ENCODE measurements around the gene PBX3.

Gene PBX3

DNA sequence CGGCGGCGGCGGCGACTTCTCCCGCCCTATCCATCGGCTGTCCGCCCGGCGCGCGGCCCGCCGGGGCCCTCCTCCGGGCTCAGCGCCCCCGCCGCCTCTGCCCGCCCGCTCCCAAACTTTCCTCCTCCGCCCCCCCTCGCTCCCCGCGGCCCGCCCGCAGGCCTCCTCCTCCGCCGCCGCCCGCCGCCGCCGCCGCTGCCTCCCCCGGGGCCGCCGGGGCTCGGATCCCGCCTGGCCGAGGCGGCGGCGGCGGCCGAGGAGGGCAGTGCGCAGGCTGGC, 460 bp upstream of the PBX3 start:
- peak overlapping the region; percentile 76 for H3K4me3 ChIP-seq (ENCODE audit: low read depth, low read length)
- DNase-seq (ENCODE audit: low read depth, low spot score), result no peak
- in situ Hi-C loops (cut with HindIII; ENCODE audit: low sequenced_read_pairs), result no loop called here
- TF ChIP-seq, protein P1, sequence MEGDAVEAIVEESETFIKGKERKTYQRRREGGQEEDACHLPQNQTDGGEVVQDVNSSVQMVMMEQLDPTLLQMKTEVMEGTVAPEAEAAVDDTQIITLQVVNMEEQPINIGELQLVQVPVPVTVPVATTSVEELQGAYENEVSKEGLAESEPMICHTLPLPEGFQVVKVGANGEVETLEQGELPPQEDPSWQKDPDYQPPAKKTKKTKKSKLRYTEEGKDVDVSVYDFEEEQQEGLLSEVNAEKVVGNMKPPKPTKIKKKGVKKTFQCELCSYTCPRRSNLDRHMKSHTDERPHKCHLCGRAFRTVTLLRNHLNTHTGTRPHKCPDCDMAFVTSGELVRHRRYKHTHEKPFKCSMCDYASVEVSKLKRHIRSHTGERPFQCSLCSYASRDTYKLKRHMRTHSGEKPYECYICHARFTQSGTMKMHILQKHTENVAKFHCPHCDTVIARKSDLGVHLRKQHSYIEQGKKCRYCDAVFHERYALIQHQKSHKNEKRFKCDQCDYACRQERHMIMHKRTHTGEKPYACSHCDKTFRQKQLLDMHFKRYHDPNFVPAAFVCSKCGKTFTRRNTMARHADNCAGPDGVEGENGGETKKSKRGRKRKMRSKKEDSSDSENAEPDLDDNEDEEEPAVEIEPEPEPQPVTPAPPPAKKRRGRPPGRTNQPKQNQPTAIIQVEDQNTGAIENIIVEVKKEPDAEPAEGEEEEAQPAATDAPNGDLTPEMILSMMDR (IDR thresholded peaks at IDR 0.05; ENCODE audit: low read depth, low read length), result no peak

DNA sequence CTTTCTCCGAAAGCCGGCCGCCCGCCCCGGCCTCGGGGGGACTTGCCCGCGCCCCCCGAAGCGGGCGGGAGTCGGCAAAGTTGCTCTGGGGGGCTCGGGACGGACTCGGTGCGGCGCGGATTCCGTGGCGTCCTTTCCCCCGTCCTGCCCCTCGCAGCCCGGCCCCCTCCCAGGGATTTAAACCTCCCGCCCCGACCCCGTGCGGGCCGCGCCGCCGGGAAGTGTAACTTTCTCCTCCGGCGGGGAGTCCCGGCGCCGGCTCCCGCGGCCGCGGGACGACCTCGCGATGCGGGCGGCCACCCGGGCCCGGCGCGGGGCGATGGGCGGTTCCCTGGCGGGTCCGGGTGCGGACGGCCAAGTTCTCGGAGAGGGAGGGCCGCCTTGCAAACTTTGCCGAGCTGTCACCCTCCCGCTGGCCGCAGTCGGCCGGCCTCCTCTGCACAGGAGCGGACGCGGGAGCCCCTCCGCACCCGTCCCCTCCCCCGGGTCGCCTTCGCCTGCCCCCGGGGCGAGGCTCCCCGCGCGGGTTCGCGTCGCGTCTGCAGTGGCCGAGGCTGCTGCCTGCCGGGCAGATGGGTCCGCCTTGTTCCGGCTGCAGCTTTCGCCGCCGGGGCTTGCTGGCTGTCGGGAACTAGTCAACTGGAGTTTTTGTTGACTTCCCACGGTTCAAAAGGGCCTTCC, 732 bp downstream of the PBX3 start:
- in situ Hi-C loops (cut with HindIII; ENCODE audit: low sequenced_read_pairs), result no loop called here
- H3K4me3 ChIP-seq (ENCODE audit: low read depth, low read length), result peak overlapping the region; percentile 76
- TF ChIP-seq, protein P1 (IDR thresholded peaks at IDR 0.05; ENCODE audit: low read depth, low read length), result no peak
- DNase-seq (ENCODE audit: low read depth, low spot score), result peak; percentile 16

DNA sequence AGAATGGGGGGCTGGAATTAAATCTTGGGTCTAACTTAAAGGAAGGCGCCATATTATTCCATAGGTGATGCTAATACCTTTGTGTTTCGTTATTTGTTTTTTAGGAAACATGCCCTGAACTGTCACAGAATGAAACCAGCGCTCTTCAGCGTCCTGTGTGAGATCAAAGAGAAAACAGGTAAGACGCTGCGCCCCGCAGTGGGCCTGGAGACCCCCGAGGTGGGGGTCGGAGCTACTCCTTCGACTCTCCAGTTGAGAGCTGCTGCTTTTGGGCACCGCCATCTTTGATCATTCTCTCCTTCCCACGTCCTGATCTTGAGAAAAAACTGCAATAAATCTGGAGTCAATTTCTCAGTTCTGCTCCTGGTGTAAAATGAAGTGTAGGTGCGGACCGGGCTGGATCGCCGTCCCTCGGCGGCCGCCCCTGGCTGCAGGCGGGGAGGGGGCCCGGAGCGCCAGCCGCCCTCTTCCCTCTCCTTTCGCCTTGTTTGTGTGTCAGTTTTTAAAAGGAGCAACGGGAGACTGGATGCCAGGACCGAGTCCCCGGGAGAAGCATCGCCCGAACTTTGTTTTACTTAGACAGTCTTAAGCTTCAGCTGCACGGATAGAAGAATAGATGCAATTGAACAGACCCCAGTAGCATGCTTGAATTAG, 1.4 kb downstream of the PBX3 start:
- in situ Hi-C loops (cut with HindIII; ENCODE audit: low sequenced_read_pairs), result no loop called here
- H3K4me3 ChIP-seq (ENCODE audit: low read depth, low read length), result peak overlapping the region; percentile 76
- DNase-seq (ENCODE audit: low read depth, low spot score), result peak; percentile 21
- TF ChIP-seq, protein P1 (IDR thresholded peaks at IDR 0.05; ENCODE audit: low read depth, low read length), result no peak

DNA sequence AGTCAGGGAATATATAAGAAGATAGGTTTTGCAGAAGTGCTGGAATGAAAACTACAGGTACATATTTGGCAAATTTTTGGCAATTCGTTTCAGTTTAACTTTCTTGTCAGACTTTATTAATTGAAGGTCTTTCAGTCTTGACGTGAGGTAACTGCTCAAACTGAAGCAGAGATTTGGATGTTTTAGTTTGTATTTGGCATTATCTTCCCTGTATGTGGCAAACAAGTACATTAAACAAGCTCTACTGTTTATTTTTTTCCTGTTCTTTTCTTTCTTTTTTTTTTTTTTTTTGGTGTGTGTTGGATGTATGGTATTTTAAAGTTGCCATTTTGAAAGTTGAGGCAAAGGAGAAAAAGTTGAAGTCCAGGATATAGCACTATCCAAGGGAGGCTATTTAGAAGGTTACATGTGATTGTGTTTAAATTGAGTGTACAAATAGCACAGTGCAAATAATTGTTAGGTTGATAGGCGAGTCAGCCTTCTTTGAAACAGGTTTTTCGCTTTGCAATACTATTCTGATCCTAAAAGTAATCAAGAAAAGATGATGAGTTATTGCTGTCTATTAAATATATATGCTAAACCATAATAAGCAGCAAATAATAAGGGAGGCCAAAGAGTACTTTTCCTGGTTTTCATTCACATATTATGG, 2.2 kb downstream of the PBX3 start:
- TF ChIP-seq, protein P1 (IDR thresholded peaks at IDR 0.05; ENCODE audit: low read depth, low read length), result no peak
- in situ Hi-C loops (cut with HindIII; ENCODE audit: low sequenced_read_pairs), result no loop called here
- H3K4me3 ChIP-seq (ENCODE audit: low read depth, low read length), result peak overlapping the region; percentile 76
- DNase-seq (ENCODE audit: low read depth, low spot score), result peak; percentile 18

DNA sequence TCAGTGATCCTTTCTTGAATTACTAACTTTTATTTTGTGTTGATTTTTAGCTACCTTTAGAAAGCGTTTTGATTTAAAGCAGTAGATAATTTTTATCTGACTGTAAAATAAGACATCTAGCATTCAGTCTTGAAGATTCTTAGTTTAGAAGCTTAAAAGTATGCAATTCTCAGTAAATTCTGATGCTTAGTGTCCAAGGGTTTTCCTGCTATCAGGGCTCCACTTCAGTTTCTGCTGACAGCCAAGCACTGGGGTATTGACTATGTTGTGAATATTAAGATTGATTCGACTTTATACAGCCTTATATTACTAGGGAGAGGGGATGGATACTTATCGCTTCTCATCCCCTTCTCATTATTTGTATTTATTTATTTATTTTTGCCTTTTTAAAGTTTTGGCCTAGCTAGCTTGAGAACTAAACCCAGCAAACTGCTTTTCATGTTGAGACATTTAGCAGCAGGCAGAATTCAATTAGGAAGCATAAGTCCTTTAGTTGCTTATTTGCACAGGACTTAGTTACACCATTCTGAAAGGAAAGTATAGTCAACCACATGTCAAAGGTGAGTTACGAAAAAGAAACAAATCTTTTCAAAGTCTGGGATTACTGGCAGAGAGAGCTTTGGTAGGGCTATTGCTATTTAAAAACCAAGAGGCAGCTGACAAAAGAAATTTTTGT, 2.9 kb downstream of the PBX3 start:
- in situ Hi-C loops (cut with HindIII; ENCODE audit: low sequenced_read_pairs), result no loop called here
- peak overlapping the region; percentile 76 for H3K4me3 ChIP-seq (ENCODE audit: low read depth, low read length)
- peak; percentile 61 for DNase-seq (ENCODE audit: low read depth, low spot score)

DNA sequence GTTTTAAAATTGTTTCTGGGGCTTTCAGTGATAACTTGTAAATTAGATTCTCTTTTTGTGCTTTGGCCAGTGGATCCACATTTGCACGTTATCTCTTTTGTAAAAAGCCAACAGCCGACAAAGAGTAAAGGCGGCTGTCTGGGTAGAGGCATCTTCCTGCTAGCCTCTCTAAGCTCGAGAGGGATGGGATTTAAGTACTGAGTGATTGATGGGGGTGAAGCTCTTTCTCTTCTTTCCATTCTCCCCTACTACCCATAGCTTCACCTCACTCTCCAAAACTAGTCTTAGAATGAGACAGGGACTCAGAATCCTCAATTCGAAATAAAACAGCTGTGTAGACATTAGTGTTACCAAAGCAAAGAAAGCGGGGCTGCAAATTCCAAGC, 3.4 kb downstream of the PBX3 start:
- TF ChIP-seq, protein P1 (IDR thresholded peaks at IDR 0.05; ENCODE audit: low read depth, low read length), result no peak
- H3K4me3 ChIP-seq (ENCODE audit: low read depth, low read length), result peak overlapping the region; percentile 33
- in situ Hi-C loops (cut with HindIII; ENCODE audit: low sequenced_read_pairs), result no loop called here

More for the DNA sequence above, 2.9 kb downstream of the PBX3 start:
- TF ChIP-seq, protein P1 (IDR thresholded peaks at IDR 0.05; ENCODE audit: low read depth, low read length), result no peak

More for the DNA sequence above, 3.4 kb downstream of the PBX3 start:
- no peak for DNase-seq (ENCODE audit: low read depth, low spot score)
